HCT116 (cell line): Measurements from ENCODE around the gene C2orf80. TPM values are rescaled to one million over a fixed set of nuclear protein-coding genes. Genes with fewer than 3 reads are reported as not detected.

Source experiments
- ATAC-seq: fragments of 200-7000 bp; cut with Tn5 transposase; 2 replicates; pipeline ENCODE4 v1.9.1; 2020; ENCODE audit warnings: mild to moderate bottlenecking, moderate library complexity
- BruUV-seq: library from RNA; stranded (reverse); fragments of 400-500 nt; replicated peaks from 2 replicates; lab custom pipeline; 2021; lab: Mats Ljungman, UMichigan
- CTCF ChIA-PET: fragments of 300-600 bp; sonication (Branson Sonifier 250); formaldehyde crosslinking; loops from one replicate; lab custom pipeline; 2021; ENCODE audit warnings: antibody characterized with exemption; lab: Charles Lee
- POLR2A ChIA-PET: fragments of 300-600, 350-600 bp; sonication (Branson Sonifier 250); formaldehyde crosslinking; loops from one replicate; lab custom pipeline; 2021; ENCODE audit warnings: antibody characterized with exemption; lab: Charles Lee
- RAD21 ChIA-PET, 2 experiments: fragments of 300-600 bp; sonication (Branson Sonifier 250); formaldehyde crosslinking; loops; one replicate each; lab custom pipeline; 2023; ENCODE audit warnings: low total read pairs in 2 of 2; ENCODE audit not compliant: uncharacterized antibody in 2 of 2, unreplicated experiment in 2 of 2, low non-redundant PET in 1 of 2; lab: Charles Lee
- DNase-seq: peaks from one replicate; pipeline ENCODE4 v3.0.0-alpha.2; 2010; ENCODE audit warnings: low read depth, low spot score
- H2AFZ ChIP-seq: fragments of 200-600 bp; shearing (Covaris generic), sonication (generic); 2 replicates; pipeline ENCODE4 v1.6.1; 2017; ENCODE audit warnings: low read depth, mixed run types, mixed read lengths, antibody characterized with exemption, low read length; ENCODE audit not compliant: poor library complexity, severe bottlenecking
- H3K27ac ChIP-seq: 2 replicates; pipeline ENCODE4 v1.5.1; 2012; ENCODE audit warnings: low read depth, low read length
- H3K27me3 ChIP-seq: fragments of 200-600 bp; sonication (generic); 2 replicates; pipeline ENCODE4 v1.6.1; 2016; ENCODE audit warnings: mixed run types, low read length, mixed read lengths; ENCODE audit not compliant: insufficient read depth
- H3K36me3 ChIP-seq, 2 experiments: fragments of 200-500 bp in 1 of 2; fragments of 200-600 bp in 1 of 2; sonication (Bioruptor generic) in 1 of 2; sonication (generic) in 1 of 2; 2 replicates each; pipeline versions ENCODE4 v1.5.1 to v1.6.1; 2014 to 2016; ENCODE audit warnings: low read length in 2 of 2, inconsistent platforms in 1 of 2, mixed read lengths in 1 of 2, mixed run types in 1 of 2; ENCODE audit not compliant: insufficient read depth in 2 of 2, control insufficient read depth in 1 of 2
- H3K4me1 ChIP-seq, 2 experiments: fragments of 200-600 bp in 1 of 2; sonication (generic) in 1 of 2; 2 replicates each; pipeline versions ENCODE4 v1.5.1 to v1.6.1; 2012 to 2017; ENCODE audit warnings: low read length in 2 of 2, inconsistent platforms in 1 of 2, mild to moderate bottlenecking in 1 of 2, mixed read lengths in 1 of 2, mixed run types in 1 of 2, moderate library complexity in 1 of 2; ENCODE audit not compliant: insufficient read depth in 2 of 2, control insufficient read depth in 1 of 2
- H3K4me2 ChIP-seq: fragments of 200-600 bp; sonication (generic); 2 replicates; pipeline ENCODE4 v1.6.1; 2017; ENCODE audit warnings: mixed run types, low read length, mixed read lengths
- H3K4me3 ChIP-seq, 2 experiments: fragments of 200-600 bp in 1 of 2; sonication (generic) in 1 of 2; replicated peaks in 1 of 2; 2 replicates each; pipeline ENCODE4 v1.5.1; 2011 to 2016; ENCODE audit warnings: low read length in 2 of 2, control low read depth in 1 of 2, low read depth in 1 of 2, mild to moderate bottlenecking in 1 of 2, mixed read lengths in 1 of 2, mixed run types in 1 of 2
- H3K79me2 ChIP-seq: fragments of 200-600 bp; sonication (generic); 2 replicates; pipeline ENCODE4 v1.6.1; 2017; ENCODE audit warnings: mild to moderate bottlenecking, mixed run types, low read length, moderate library complexity, mixed read lengths; ENCODE audit not compliant: insufficient read depth
- H3K9ac ChIP-seq: fragments of 200-600 bp; sonication (generic); 2 replicates; pipeline ENCODE4 v1.6.1; 2016; ENCODE audit warnings: low read length, mixed read lengths
- H3K9me2 ChIP-seq: fragments of 200-600 bp; sonication (generic), shearing (Covaris generic); 2 replicates; pipeline ENCODE4 v1.6.1; 2017; ENCODE audit warnings: mixed run types, mild to moderate bottlenecking, moderate library complexity; ENCODE audit not compliant: insufficient read depth
- H3K9me3 ChIP-seq, 2 experiments: fragments of 200-500 bp in 1 of 2; fragments of 200-600 bp in 1 of 2; sonication (Bioruptor generic) in 1 of 2; sonication (generic) in 1 of 2; 2 replicates each; pipeline ENCODE4 v1.6.1; 2014 to 2017; ENCODE audit warnings: low read length in 2 of 2, mixed read lengths in 2 of 2, inconsistent platforms in 1 of 2, low read depth in 1 of 2, mild to moderate bottlenecking in 1 of 2, mixed run types in 1 of 2, moderate library complexity in 1 of 2; ENCODE audit not compliant: control insufficient read depth in 1 of 2, insufficient read depth in 1 of 2
- H4K20me1 ChIP-seq: fragments of 200-600 bp; sonication (generic), shearing (Covaris generic); 2 replicates; pipeline ENCODE4 v1.6.1; 2017; ENCODE audit warnings: mixed run types, mild to moderate bottlenecking, moderate library complexity; ENCODE audit not compliant: insufficient read depth
- CEBPB ChIP-seq: IDR thresholded peaks from 2 replicates; pipeline ENCODE4 v1.6.1; 2012; ENCODE audit warnings: low read depth
- CTCF ChIP-seq, 3 experiments: fragments of 200-600 bp in 1 of 3; sonication (generic) in 1 of 3; IDR thresholded peaks in 2 of 3; conservative IDR thresholded peaks in 1 of 3; 2 replicates each; pipeline ENCODE4 v1.5.1; 2012 to 2017; ENCODE audit warnings: low read depth in 2 of 3, low read length in 2 of 3, antibody characterized with exemption in 1 of 3, borderline replicate concordance in 1 of 3, control low read depth in 1 of 3, mild to moderate bottlenecking in 1 of 3, mixed read lengths in 1 of 3, mixed run types in 1 of 3, moderate library complexity in 1 of 3; ENCODE audit not compliant: insufficient read depth in 1 of 3
- EGR1 ChIP-seq: IDR thresholded peaks from 2 replicates; pipeline ENCODE4 v1.6.1; 2012; ENCODE audit warnings: low read depth
- ELF1 ChIP-seq: IDR thresholded peaks from 2 replicates; pipeline ENCODE4 v1.6.1; 2012; ENCODE audit warnings: low read depth, borderline replicate concordance
- EZH2 ChIP-seq: fragments of 200-600 bp; sonication (generic); IDR thresholded peaks from 2 replicates; pipeline ENCODE4 v1.6.1; 2017; ENCODE audit warnings: antibody characterized with exemption, mixed run types
- FOSL1 ChIP-seq: IDR thresholded peaks from 2 replicates; pipeline ENCODE4 v1.6.1; 2012; ENCODE audit warnings: low read depth
- JUND ChIP-seq: IDR thresholded peaks from 2 replicates; pipeline ENCODE4 v1.6.1; 2012
- POLR2A ChIP-seq: IDR thresholded peaks from 2 replicates; pipeline ENCODE4 v1.7.0; 2011; ENCODE audit warnings: borderline replicate concordance; ENCODE audit not compliant: insufficient read depth, insufficient read length; ENCODE audit errors: extremely low read depth
- POLR2AphosphoS5 ChIP-seq: IDR thresholded peaks from 2 replicates; pipeline ENCODE4 v1.6.1; 2011; ENCODE audit warnings: mild to moderate bottlenecking, low read depth, low read length, moderate library complexity
- SP1 ChIP-seq: IDR thresholded peaks from 2 replicates; pipeline ENCODE4 v1.6.1; 2012; ENCODE audit warnings: low read depth
- SRF ChIP-seq: IDR thresholded peaks from 2 replicates; pipeline ENCODE4 v1.6.1; 2012; ENCODE audit warnings: low read depth
- ZBTB33 ChIP-seq: IDR thresholded peaks from 2 replicates; pipeline ENCODE4 v1.6.1; 2011; ENCODE audit warnings: mild to moderate bottlenecking, low read length, moderate library complexity; ENCODE audit not compliant: insufficient replicate concordance; ENCODE audit errors: extremely low read depth
- ZFX ChIP-seq: fragments of 450-650 bp; IDR thresholded peaks from 2 replicates; pipeline ENCODE4 v1.6.1; 2017
- intact Hi-C: fragments of 100-400 bp; cut with micrococcal nuclease; formaldehyde crosslinking; loops from 2 replicates; pipeline ENCODE4 v1.10.0; 2022
- total RNA-seq: library from RNA; stranded (reverse); gene quantifications from one replicate; pipeline ENCODE4 v1.2.1, GENCODE V29; 2021; ENCODE audit not compliant: unreplicated experiment
- TF ChIP-seq, protein P1 (sequence below): IDR thresholded peaks from 2 replicates; pipeline ENCODE4 v1.6.1; 2012

The C2orf80 gene
- total RNA-seq, 1 experiment from 2014 or later = not detected

DNA sequence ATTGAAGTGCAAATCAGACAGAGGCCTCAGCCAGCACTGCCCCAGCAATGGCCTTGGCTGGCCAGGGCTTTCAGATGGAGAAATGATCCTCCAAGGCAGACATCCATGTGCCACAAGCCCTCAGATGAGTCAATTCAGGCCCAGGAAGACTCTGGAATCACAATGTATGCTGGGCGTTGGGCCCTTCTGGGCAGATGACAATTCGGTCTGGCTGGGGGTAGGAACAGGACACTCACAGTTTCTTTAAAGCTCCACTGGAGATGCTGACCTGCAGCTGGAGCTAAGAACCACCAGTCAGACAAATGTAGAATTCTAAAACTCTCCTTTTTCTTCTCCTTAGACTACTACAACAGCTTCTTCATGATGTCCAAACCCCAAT is 53.1 kb downstream of the C2orf80 start:
- RAD21 ChIA-PET = no interaction called here
- no TSS peak for BruUV-seq

GRCh38 chr2:208135794-208136715 is 53.8 kb downstream of the C2orf80 start:
- POLR2A ChIA-PET = no interaction called here
- intact Hi-C loops = no loop called here
- no peak for TF ChIP-seq SRF
- TF ChIP-seq POLR2AphosphoS5 = no peak
- no peak for TF ChIP-seq POLR2A
- no peak for TF ChIP-seq ZFX
- TF ChIP-seq ELF1 = no peak
- TF ChIP-seq, protein P1, sequence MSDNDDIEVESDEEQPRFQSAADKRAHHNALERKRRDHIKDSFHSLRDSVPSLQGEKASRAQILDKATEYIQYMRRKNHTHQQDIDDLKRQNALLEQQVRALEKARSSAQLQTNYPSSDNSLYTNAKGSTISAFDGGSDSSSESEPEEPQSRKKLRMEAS = no peak
- TF ChIP-seq CTCF (IDR thresholded peaks at IDR 0.05 in 2 of 3, conservative IDR thresholded peaks at IDR 0.05 in 1 of 3; ENCODE audit: borderline replicate concordance in 1 of 3, insufficient read depth in 1 of 3, low read depth in 2 of 3, low read length in 2 of 3) = no peak
- TF ChIP-seq EGR1 = no peak
- no peak for TF ChIP-seq CEBPB
- no peak for TF ChIP-seq FOSL1
- TF ChIP-seq EZH2 = no peak
- TF ChIP-seq ZBTB33 = no peak
- TF ChIP-seq JUND = no peak

More for the DNA sequence above, 53.1 kb downstream of the C2orf80 start:
- no peak for ATAC-seq
- TF ChIP-seq CEBPB (no peak), SP1 (no peak)
- no peak overlapping the region for H3K9ac ChIP-seq
- no peak overlapping the region for H3K4me3 ChIP-seq
- no peak overlapping the region for H3K4me2 ChIP-seq
- no peaks in the 10 kb centered on the region for H3K4me1 ChIP-seq
- H3K36me3 ChIP-seq = no peaks in the 10 kb centered on the region
- no peaks in the 10 kb centered on the region for H3K27me3 ChIP-seq
- DNase-seq = no peak
- H3K9me2 ChIP-seq = no peaks in the 10 kb centered on the region
- H4K20me1 ChIP-seq = no peaks in the 10 kb centered on the region
- H3K9me3 ChIP-seq = no peaks in the 10 kb centered on the region
- no peak overlapping the region for H2AFZ ChIP-seq
- no peaks in the 10 kb centered on the region for H3K79me2 ChIP-seq
- intact Hi-C loops = no loop called here
- ChIA-PET CTCF (no interaction called here), POLR2A (no interaction called here)
- H3K27ac ChIP-seq = no peak overlapping the region

More at GRCh38 chr2:208135794-208136715, 53.8 kb downstream of the C2orf80 start:
- ChIA-PET CTCF (no interaction called here), RAD21 (no interaction called here)
- Histone ChIP-seq H3K27ac (no peak overlapping the region), H3K4me1 (no peaks in the 10 kb centered on the region), H3K79me2 (no peaks in the 10 kb centered on the region), H3K4me2 (no peak overlapping the region), H3K9me2 (no peaks in the 10 kb centered on the region), H3K27me3 (no peaks in the 10 kb centered on the region), H3K9ac (no peak overlapping the region), H3K36me3 (no peaks in the 10 kb centered on the region), H3K9me3 (no peaks in the 10 kb centered on the region), H3K4me3 (no peak overlapping the region), H2AFZ (no peak overlapping the region), H4K20me1 (no peaks in the 10 kb centered on the region)
- ATAC-seq (no peak), DNase-seq (no peak)
- BruUV-seq = no TSS peak
